H1 (cell line): ENCODE data around the gene CWC15.

Source experiments
- CHD1 ChIP-seq: IDR thresholded peaks from 2 replicates; pipeline ENCODE4 v1.6.1; 2012; ENCODE audit warnings: low read depth, low read length, improper control_type of control experiment
- EZH2 ChIP-seq: fragments of 200-600 bp; sonication (generic); IDR thresholded peaks from 2 replicates; pipeline ENCODE4 v1.7.1; 2012; ENCODE audit warnings: low read depth, mild to moderate bottlenecking, moderate library complexity, low read length, inconsistent platforms; ENCODE audit not compliant: severe bottlenecking
- GABPA ChIP-seq: IDR thresholded peaks from 2 replicates; pipeline ENCODE4 v1.6.1; 2011; ENCODE audit warnings: mild to moderate bottlenecking, low read length, moderate library complexity, borderline replicate concordance; ENCODE audit not compliant: insufficient read depth
- HDAC6 ChIP-seq: IDR thresholded peaks from one replicate; pipeline ENCODE4 v1.7.1; 2012; ENCODE audit warnings: low read depth, mild to moderate bottlenecking, inconsistent platforms, low read length, moderate library complexity
- MAFK ChIP-seq: IDR thresholded peaks from 2 replicates; pipeline ENCODE4 v1.6.1; 2012; ENCODE audit warnings: low read depth, mild to moderate bottlenecking, improper control_type of control experiment, low read length
- RNF2 ChIP-seq: fragments of 200-900, 300-1000 bp; sonication (generic); IDR thresholded peaks from 2 replicates; pipeline ENCODE4 v1.7.1; 2016; ENCODE audit warnings: borderline replicate concordance, low read depth, mild to moderate bottlenecking, antibody characterized with exemption, low read length; ENCODE audit not compliant: poor library complexity, severe bottlenecking; ENCODE audit errors: missing control alignments
- SIN3A ChIP-seq, 2 experiments: IDR thresholded peaks in 1 of 2; conservative IDR thresholded peaks in 1 of 2; 2 replicates each; pipeline ENCODE4 v1.6.1; 2011 to 2012; ENCODE audit warnings: low read length in 2 of 2, improper control_type of control experiment in 1 of 2, low read depth in 1 of 2, mild to moderate bottlenecking in 1 of 2
- SP1 ChIP-seq: IDR thresholded peaks from 2 replicates; pipeline ENCODE4 v1.6.1; 2011; ENCODE audit warnings: low read depth, low read length
- SP4 ChIP-seq: IDR thresholded peaks from 2 replicates; pipeline ENCODE4 v1.6.1; 2012; ENCODE audit warnings: low read length, inconsistent platforms
- SRF ChIP-seq: IDR thresholded peaks from 2 replicates; pipeline ENCODE4 v1.6.1; 2011; ENCODE audit warnings: mild to moderate bottlenecking, low read depth, low read length, moderate library complexity
- TEAD4 ChIP-seq: IDR thresholded peaks from 2 replicates; pipeline ENCODE4 v1.6.1; 2012; ENCODE audit warnings: low read depth, low read length, inconsistent platforms, mixed read lengths
- TF ChIP-seq, protein P1 (sequence below), 3 experiments: IDR thresholded peaks; 1 replicate in 2 of 3; 2 replicates in 1 of 3; pipeline versions ENCODE4 v1.5.1 to v1.6.1; 2011; ENCODE audit warnings: low read length in 3 of 3, mild to moderate bottlenecking in 3 of 3, inconsistent platforms in 2 of 3, low read depth in 1 of 3, moderate library complexity in 1 of 3; ENCODE audit not compliant: insufficient read depth in 1 of 3; ENCODE audit errors: control extremely low read depth in 1 of 3

GRCh38 chr11:94912806-94913205 is 60.5 kb downstream of the CWC15 start:
- TF ChIP-seq, protein P1, sequence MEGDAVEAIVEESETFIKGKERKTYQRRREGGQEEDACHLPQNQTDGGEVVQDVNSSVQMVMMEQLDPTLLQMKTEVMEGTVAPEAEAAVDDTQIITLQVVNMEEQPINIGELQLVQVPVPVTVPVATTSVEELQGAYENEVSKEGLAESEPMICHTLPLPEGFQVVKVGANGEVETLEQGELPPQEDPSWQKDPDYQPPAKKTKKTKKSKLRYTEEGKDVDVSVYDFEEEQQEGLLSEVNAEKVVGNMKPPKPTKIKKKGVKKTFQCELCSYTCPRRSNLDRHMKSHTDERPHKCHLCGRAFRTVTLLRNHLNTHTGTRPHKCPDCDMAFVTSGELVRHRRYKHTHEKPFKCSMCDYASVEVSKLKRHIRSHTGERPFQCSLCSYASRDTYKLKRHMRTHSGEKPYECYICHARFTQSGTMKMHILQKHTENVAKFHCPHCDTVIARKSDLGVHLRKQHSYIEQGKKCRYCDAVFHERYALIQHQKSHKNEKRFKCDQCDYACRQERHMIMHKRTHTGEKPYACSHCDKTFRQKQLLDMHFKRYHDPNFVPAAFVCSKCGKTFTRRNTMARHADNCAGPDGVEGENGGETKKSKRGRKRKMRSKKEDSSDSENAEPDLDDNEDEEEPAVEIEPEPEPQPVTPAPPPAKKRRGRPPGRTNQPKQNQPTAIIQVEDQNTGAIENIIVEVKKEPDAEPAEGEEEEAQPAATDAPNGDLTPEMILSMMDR (IDR thresholded peaks at IDR 0.05; ENCODE audit: control extremely low read depth in 1 of 3, insufficient read depth in 1 of 3, low read depth in 1 of 3, low read length in 3 of 3), result no peak
- TF ChIP-seq SIN3A (conservative IDR thresholded peaks at IDR 0.05 in 1 of 2, IDR thresholded peaks at IDR 0.05 in 1 of 2; ENCODE audit: low read depth in 1 of 2, low read length in 2 of 2) (no peak), EZH2 (no peak), SRF (no peak), SP1 (no peak), SP4 (no peak), CHD1 (no peak), TEAD4 (no peak), MAFK (no peak), HDAC6 (no peak), RNF2 (no peak), GABPA (no peak)
